HepG2 (cell line): ENCODE measurements around the gene KLHL18. TPM values are rescaled to one million over a fixed set of nuclear protein-coding genes. Genes with fewer than 3 reads are reported as not detected.

ENCODE experiments used
- AGO1 ChIP-seq: fragments of 200-400 bp; formaldehyde crosslinking; IDR thresholded peaks from 2 replicates; pipeline ENCODE4 v1.6.1; 2017; ENCODE audit warnings: mild to moderate bottlenecking, low read depth, low read length, moderate library complexity; ENCODE audit not compliant: poor library complexity, severe bottlenecking
- ARID5B ChIP-seq: IDR thresholded peaks from 2 replicates; pipeline ENCODE4 v1.4.0; 2020; ENCODE audit warnings: mild to moderate bottlenecking, missing genetic modification reagents
- ATF7-NPFF ChIP-seq: sonication (generic); formaldehyde crosslinking; IDR thresholded peaks from 2 replicates; pipeline ENCODE4 v1.8.1; 2023; ENCODE audit warnings: mild to moderate bottlenecking, low read depth, missing genetic modification reagents, moderate library complexity
- CBX1 ChIP-seq: IDR thresholded peaks from one replicate; pipeline ENCODE4 v1.6.1; 2016; ENCODE audit warnings: antibody characterized with exemption, low read depth
- CEBPG ChIP-seq: IDR thresholded peaks from 2 replicates; pipeline ENCODE4 v1.6.1; 2016
- DBP ChIP-seq: sonication (generic); formaldehyde crosslinking; IDR thresholded peaks from 2 replicates; pipeline ENCODE4 v1.4.0; 2020; ENCODE audit warnings: missing genetic modification reagents; ENCODE audit errors: not compliant biosample characterization
- E2F5 ChIP-seq: sonication (generic); formaldehyde crosslinking; conservative IDR thresholded peaks from 2 replicates; pipeline ENCODE4 v1.4.0; 2020; ENCODE audit warnings: missing genetic modification reagents
- HES4 ChIP-seq: sonication (generic); formaldehyde crosslinking; IDR thresholded peaks from 2 replicates; pipeline ENCODE4 v1.9.0; 2021; ENCODE audit warnings: mild to moderate bottlenecking, missing genetic modification reagents, borderline replicate concordance
- HIC2 ChIP-seq: sonication (generic); formaldehyde crosslinking; IDR thresholded peaks from 2 replicates; pipeline ENCODE4 v1.9.0; 2022; ENCODE audit warnings: low read depth, missing genetic modification reagents
- HMGA1 ChIP-seq: sonication (generic); formaldehyde crosslinking; conservative IDR thresholded peaks from 2 replicates; pipeline ENCODE4 v1.4.0; 2020; ENCODE audit warnings: missing genetic modification reagents
- MTF1 ChIP-seq: sonication (generic); formaldehyde crosslinking; IDR thresholded peaks from 2 replicates; pipeline ENCODE4 v1.5.0; 2020; ENCODE audit warnings: missing genetic modification reagents
- NFKBIZ ChIP-seq: IDR thresholded peaks from 2 replicates; pipeline ENCODE4 v1.6.1; 2018; ENCODE audit warnings: missing genetic modification reagents, missing compliant biosample characterization
- NFRKB ChIP-seq: fragments of 450-650 bp; IDR thresholded peaks from 2 replicates; pipeline ENCODE4 v1.6.1; 2017
- PATZ1 ChIP-seq: sonication (generic); formaldehyde crosslinking; IDR thresholded peaks from 2 replicates; pipeline ENCODE4 v1.4.0; 2020; ENCODE audit warnings: missing genetic modification reagents
- RAD21 ChIP-seq: fragments of 450-650 bp; formaldehyde crosslinking; IDR thresholded peaks from 2 replicates; pipeline ENCODE4 v1.5.0; 2020; ENCODE audit warnings: mild to moderate bottlenecking
- ZFX ChIP-seq: sonication (generic); formaldehyde crosslinking; IDR thresholded peaks from 2 replicates; pipeline ENCODE4 v1.4.0; 2020; ENCODE audit warnings: mild to moderate bottlenecking, low read depth, missing genetic modification reagents, moderate library complexity
- ZNF337 ChIP-seq: sonication (generic); formaldehyde crosslinking; IDR thresholded peaks from 2 replicates; pipeline ENCODE4 v1.5.1; 2020; ENCODE audit warnings: missing genetic modification reagents, low read depth, mild to moderate bottlenecking, borderline replicate concordance
- ZNF549 ChIP-seq: sonication (generic); formaldehyde crosslinking; IDR thresholded peaks from 2 replicates; pipeline ENCODE4 v1.5.0; 2020; ENCODE audit warnings: missing genetic modification reagents
- ZNF660 ChIP-seq: sonication (generic); formaldehyde crosslinking; IDR thresholded peaks from 2 replicates; pipeline ENCODE4 v1.5.1; 2020; ENCODE audit warnings: mild to moderate bottlenecking, low read depth, missing genetic modification reagents, borderline replicate concordance
- ZSCAN12 ChIP-seq: sonication (generic); formaldehyde crosslinking; IDR thresholded peaks from 2 replicates; pipeline ENCODE4 v1.9.0; 2021; ENCODE audit warnings: mild to moderate bottlenecking, missing genetic modification reagents
- polyA plus RNA-seq, 8 experiments: library from polyadenylated mRNA; depleted of rRNA in 3 of 8; stranded (reverse) in 7 of 8; unstranded in 1 of 8; fragments of >200 nt; fragmentation: Illumina TruSeq in 4 of 8; extraction: Trizol in 4 of 8; gene quantifications; 2 replicates each; pipeline versions ENCODE4 v1.2.1 to v1.2.3, GENCODE V29; 2011 to 2016; ENCODE audit warnings: low read depth in 4 of 8, missing spikeins in 1 of 8, mixed read lengths in 1 of 8; ENCODE audit not compliant: insufficient read depth in 1 of 8
- total RNA-seq, 5 experiments: library from RNA; depleted of rRNA; stranded (reverse); fragments of >200 nt; fragmentation: Illumina TruSeq; extraction: Trizol; gene quantifications; 2 replicates each; pipeline ENCODE4 v1.2.3, GENCODE V29; 2016; ENCODE audit warnings: low read depth in 1 of 5

The KLHL18 gene
- total and polyA plus RNA-seq, 2 of the 13 experiments (the other 11 are each of a cell fraction or from before 2014, with no cell fraction given), result 17.5 to 18.8 TPM

- TF ChIP-seq NFRKB (no peak), PATZ1 (CRISPR knock-in tag) (peak; percentile 54; the same call in 1 of the 2 replicates), ZNF549 (no peak), CBX1 (no peak), MTF1 (CRISPR knock-in tag) (no peak), CEBPG (CRISPR knock-in tag) (peak; percentile 4; the same call in 1 of the 2 replicates), ZSCAN12 (no peak), ZFX (CRISPR knock-in tag) (peak; percentile 93), HIC2 (CRISPR knock-in tag) (no peak), RAD21 (peak; percentile 11; the same call in 1 of the 2 replicates), NFKBIZ (peak; percentile 71), E2F5 (CRISPR knock-in tag) (no peak), ARID5B (CRISPR knock-in tag) (peak; percentile 61), ZNF660 (CRISPR knock-in tag) (no peak), ZNF337 (CRISPR knock-in tag) (no peak), DBP (CRISPR knock-in tag) (peak; percentile 27), HES4 (CRISPR knock-in tag) (0 out of 2 replicates have a peak, but pooled peaks have one; percentile 64), AGO1 (peak; percentile 65), ATF7-NPFF (CRISPR knock-in tag) (no peak; the same call in 1 of the 2 replicates), HMGA1 (no peak)
Measured at GRCh38 chr3:47282424-47283192, at the start of gene KLHL18, which contains the start of gene KIF9 (continued).
